ENCODE measurements around the gene CYP2D6. TPM values are rescaled to one million over a fixed set of nuclear protein-coding genes. Genes with fewer than 3 reads are reported as not detected.
"Not testable (repeated sequence)": the region's sequence is repeated elsewhere in the genome, so short reads cannot be mapped to it uniquely, and the experiment has no call there.

CYP2D6 gene
- total RNA-seq, 4 donors from 2014 or later: 0.62 to 2.0 TPM; not detected in 2

GRCh38 chr22:42152661-42153270 lies 22.2 kb upstream of the CYP2D6 start:
- Histone ChIP-seq H3K27me3 (no peaks in the 10 kb centered on the region), H3K4me3 (no peak overlapping the region), H3K36me3 (no peaks in the 10 kb centered on the region), H3K9me3 (no peaks in the 10 kb centered on the region), H3K4me1 (no peaks in the 10 kb centered on the region), H3K27ac (no peak overlapping the region)
- no peak for TF ChIP-seq POLR2A (IDR thresholded peaks at IDR 0.05)
- TF ChIP-seq, protein P1, sequence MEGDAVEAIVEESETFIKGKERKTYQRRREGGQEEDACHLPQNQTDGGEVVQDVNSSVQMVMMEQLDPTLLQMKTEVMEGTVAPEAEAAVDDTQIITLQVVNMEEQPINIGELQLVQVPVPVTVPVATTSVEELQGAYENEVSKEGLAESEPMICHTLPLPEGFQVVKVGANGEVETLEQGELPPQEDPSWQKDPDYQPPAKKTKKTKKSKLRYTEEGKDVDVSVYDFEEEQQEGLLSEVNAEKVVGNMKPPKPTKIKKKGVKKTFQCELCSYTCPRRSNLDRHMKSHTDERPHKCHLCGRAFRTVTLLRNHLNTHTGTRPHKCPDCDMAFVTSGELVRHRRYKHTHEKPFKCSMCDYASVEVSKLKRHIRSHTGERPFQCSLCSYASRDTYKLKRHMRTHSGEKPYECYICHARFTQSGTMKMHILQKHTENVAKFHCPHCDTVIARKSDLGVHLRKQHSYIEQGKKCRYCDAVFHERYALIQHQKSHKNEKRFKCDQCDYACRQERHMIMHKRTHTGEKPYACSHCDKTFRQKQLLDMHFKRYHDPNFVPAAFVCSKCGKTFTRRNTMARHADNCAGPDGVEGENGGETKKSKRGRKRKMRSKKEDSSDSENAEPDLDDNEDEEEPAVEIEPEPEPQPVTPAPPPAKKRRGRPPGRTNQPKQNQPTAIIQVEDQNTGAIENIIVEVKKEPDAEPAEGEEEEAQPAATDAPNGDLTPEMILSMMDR (IDR thresholded peaks at IDR 0.05): no peak
- no peak for DNase-seq
- intact Hi-C loops (cut with DNase I; ENCODE audit: low total_unique reads): no loop called here

DNA sequence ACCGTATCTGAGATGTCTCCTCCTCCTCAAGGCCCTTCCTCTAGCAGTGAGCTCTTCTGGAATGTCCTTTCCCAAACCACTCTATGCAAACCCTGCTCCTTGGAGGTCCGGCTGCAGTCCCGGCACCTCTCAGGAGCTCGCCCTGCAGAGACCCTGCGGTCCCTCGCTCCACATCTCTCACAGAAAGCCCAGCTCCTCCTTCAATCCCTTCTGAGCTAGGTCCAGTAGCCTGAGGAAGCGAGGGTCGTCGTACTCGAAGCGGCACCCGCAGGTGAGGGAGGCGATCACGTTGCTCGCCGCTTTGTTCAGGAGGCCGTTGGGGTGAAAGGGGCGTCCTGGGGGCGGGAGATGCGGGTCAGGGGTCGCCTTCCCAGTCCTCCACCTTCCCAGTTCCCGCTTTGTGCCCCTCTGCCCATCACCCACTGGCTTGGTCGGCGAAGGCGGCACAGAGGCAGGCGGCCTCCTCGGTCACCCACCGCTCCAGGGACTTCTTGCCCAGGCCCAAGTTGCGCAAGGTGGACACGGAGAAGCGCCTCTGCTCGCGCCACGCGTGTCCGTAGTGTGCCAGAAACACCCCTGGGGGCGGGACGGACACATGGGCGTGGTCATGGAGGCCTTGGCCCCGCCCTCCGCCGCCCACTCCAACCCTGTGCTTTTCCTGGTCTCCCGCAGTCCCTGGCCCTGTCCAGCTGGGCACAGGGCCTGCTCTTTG lies 21.5 kb upstream of the CYP2D6 start:
- intact Hi-C loops (cut with DNase I; ENCODE audit: low total_unique reads): no loop called here
- Histone ChIP-seq H3K4me3 (no peak overlapping the region), H3K27me3 (no peaks in the 10 kb centered on the region), H3K9me3 (no peaks in the 10 kb centered on the region), H3K4me1 (no peaks in the 10 kb centered on the region), H3K27ac (no peak overlapping the region), H3K36me3 (no peaks in the 10 kb centered on the region)
- DNase-seq: no peak
- TF ChIP-seq POLR2A (IDR thresholded peaks at IDR 0.05): no peak
- TF ChIP-seq, protein P1 (IDR thresholded peaks at IDR 0.05): no peak

DNA sequence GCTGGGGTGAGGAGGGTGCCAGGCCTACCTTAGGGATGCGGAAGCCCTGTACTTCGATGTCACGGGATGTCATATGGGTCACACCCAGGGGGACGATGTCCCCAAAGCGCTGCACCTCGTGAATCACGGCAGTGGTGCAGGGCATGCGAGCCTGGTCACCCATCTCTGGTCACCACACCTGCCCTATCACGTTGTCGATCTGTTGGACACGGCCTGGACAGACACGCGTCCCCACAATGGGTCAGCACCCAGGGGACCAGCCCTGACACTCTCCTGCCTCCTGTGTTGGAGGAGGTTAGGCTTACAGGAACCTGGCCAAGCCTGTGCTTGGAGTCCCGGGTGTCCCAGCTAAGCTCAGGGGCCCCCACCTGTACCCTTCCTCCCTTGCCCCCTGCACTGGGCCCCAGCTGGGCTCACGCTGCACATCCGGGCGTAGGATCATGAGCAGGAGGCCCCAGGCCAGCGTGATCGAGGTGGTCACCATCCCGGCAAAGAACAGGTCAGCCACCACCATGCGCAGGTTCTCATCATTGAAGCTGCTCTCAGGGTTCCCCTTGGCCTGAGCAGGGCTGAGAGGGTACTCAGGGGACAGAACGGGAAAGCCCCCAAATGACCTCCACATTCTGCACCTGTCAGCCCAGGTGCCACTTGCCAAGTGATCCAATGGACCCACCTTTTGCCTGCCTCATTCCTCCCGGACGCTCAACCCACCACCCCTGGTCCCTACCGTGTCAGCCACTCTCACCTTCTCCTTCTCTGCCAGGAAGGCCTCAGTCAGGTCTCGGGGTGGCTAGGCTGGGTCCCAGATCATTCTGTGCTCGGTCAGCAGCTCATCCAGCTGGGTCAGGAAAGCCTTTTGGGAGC lies 20.3 kb upstream of the CYP2D6 start:
- H3K4me3 ChIP-seq: no peak overlapping the region
- no peaks in the 10 kb centered on the region for H3K36me3 ChIP-seq
- no peak overlapping the region for H3K27ac ChIP-seq
- H3K27me3 ChIP-seq: no peaks in the 10 kb centered on the region
- H3K9me3 ChIP-seq: no peaks in the 10 kb centered on the region
- no peaks in the 10 kb centered on the region for H3K4me1 ChIP-seq
- TF ChIP-seq POLR2A (IDR thresholded peaks at IDR 0.05): no peak
- TF ChIP-seq, protein P1 (IDR thresholded peaks at IDR 0.05): no peak
- DNase-seq: no peak
- intact Hi-C loops (cut with DNase I; ENCODE audit: low total_unique reads): no loop called here

GRCh38 chr22:42149798-42150197 lies 19.2 kb upstream of the CYP2D6 start:
- H3K4me3 ChIP-seq; H3K9me3 ChIP-seq; H3K36me3 ChIP-seq; H3K27me3 ChIP-seq; DNase-seq; H3K4me1 ChIP-seq; H3K27ac ChIP-seq; intact Hi-C loops (cut with DNase I; ENCODE audit: low total_unique reads): not testable (repeated sequence)

- TF ChIP-seq, protein P1 (IDR thresholded peaks at IDR 0.05): no peak
- TF ChIP-seq POLR2A (IDR thresholded peaks at IDR 0.05): no peak
- DNase-seq: no peak
Measured at GRCh38 chr22:42145175-42145574, 14.6 kb upstream of the CYP2D6 start.

DNA sequence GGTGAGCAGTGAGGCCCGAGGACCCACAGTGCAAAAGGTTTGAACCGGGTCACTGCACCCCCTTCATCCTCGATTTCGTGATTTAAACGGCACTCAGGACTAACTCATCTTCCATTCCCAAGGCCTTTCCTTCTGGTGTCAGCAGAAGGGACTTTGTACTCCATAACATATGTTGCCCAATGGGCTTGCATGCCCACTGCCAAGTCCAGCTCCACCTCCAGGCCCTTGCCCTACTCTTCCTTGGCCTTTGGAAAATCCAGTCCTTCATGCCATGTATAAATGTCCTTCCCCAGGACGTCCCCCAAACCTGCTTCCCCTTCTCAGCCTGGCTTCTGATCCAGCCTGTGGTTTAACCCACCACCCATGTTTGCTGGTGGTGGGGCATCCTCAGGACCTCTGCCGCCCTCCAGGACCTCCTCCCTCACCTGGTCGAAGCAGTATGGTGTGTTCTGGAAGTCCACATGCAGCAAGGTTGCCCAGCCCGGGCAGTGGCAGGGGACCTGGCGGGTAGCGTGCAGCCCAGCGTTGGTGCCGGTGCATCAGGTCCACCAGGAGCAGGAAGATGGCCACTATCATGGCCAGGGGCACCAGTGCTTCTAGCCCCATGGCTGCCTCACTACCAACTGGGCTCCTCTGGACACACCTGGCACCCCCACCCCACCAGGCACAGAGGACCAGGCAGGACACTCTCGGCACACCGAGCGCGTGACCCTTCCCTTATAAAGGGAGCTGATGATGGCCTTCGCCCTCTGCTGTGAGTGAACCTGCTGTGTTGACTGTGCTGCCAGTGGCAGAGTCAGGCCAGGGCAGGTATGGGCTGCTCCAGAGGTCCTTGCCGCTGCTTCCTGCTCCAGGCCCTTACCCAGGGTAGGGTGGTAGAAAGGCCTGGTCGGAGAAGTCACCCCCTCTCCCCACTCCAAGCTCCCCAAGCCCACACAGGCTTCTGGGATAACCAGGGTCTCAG lies 13.5 kb upstream of the CYP2D6 start:
- DNase-seq; H3K27ac ChIP-seq; H3K4me1 ChIP-seq; H3K27me3 ChIP-seq; H3K36me3 ChIP-seq; H3K4me3 ChIP-seq; H3K9me3 ChIP-seq; intact Hi-C loops (cut with DNase I; ENCODE audit: low total_unique reads): not testable (repeated sequence)

More at GRCh38 chr22:42145175-42145574, 14.6 kb upstream of the CYP2D6 start:
- H3K9me3 ChIP-seq: no peaks in the 10 kb centered on the region
- H3K4me3 ChIP-seq: no peak overlapping the region
- no peaks in the 10 kb centered on the region for H3K27me3 ChIP-seq
- H3K4me1 ChIP-seq: no peaks in the 10 kb centered on the region
- intact Hi-C loops (cut with DNase I; ENCODE audit: low total_unique reads): no loop called here
- no peak overlapping the region for H3K27ac ChIP-seq
- H3K36me3 ChIP-seq: no peaks in the 10 kb centered on the region

Data from uterus (tissue), 4 donors.